ENCODE results near the gene NFIB.

Gene NFIB

DNA sequence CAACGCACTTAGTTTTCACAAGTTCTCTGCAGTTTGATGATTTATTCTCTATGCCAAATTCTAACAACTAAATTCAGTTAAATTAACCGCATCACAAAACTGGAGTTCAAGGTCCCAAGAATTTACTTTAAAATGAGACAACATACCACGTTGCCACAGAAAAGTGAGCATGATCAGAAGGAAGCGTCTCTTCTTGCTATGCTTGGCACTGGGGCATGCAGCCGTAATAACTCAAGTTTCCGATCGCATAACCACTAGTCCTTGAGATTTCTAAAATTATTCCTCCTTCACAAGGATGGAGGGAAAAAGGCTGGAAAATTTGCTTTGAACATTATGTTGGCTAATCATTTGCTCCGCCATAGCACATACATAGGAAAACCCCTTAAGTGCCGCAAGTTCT, 13.9 kb downstream of the NFIB start:
- TF ChIP-seq, protein P1, sequence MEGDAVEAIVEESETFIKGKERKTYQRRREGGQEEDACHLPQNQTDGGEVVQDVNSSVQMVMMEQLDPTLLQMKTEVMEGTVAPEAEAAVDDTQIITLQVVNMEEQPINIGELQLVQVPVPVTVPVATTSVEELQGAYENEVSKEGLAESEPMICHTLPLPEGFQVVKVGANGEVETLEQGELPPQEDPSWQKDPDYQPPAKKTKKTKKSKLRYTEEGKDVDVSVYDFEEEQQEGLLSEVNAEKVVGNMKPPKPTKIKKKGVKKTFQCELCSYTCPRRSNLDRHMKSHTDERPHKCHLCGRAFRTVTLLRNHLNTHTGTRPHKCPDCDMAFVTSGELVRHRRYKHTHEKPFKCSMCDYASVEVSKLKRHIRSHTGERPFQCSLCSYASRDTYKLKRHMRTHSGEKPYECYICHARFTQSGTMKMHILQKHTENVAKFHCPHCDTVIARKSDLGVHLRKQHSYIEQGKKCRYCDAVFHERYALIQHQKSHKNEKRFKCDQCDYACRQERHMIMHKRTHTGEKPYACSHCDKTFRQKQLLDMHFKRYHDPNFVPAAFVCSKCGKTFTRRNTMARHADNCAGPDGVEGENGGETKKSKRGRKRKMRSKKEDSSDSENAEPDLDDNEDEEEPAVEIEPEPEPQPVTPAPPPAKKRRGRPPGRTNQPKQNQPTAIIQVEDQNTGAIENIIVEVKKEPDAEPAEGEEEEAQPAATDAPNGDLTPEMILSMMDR (IDR thresholded peaks at IDR 0.05; ENCODE audit: insufficient read depth, low read depth, low read length, missing control alignments), result no peak
- no peak for DNase-seq (ENCODE audit: low read depth)
- H3K4me3 ChIP-seq (ENCODE audit: low read depth, low read length), result no peak overlapping the region

DNA sequence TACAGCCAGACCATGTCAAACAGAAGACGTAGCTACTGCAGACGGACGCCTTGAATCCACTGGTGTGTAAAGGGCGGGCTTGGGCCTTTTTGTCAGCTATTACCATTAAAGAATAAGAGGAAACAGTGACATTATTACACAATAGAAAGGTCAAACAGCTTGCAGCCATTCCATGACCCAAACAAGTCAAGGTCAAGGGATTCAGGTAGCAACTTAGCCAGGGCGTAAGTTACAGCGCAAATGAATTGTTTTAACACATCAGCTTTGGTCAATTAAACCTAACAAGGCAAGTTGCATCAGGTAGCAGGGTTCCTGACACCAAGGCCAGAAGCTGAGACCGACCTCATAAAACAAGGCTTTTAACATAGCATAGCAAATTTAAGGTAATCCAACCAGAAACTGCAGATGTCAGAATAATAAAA, 15.3 kb downstream of the NFIB start:
- DNase-seq (ENCODE audit: low read depth), result no peak
- H3K4me3 ChIP-seq (ENCODE audit: low read depth, low read length), result no peak overlapping the region
- TF ChIP-seq, protein P1 (IDR thresholded peaks at IDR 0.05; ENCODE audit: insufficient read depth, low read depth, low read length, missing control alignments), result no peak

DNA sequence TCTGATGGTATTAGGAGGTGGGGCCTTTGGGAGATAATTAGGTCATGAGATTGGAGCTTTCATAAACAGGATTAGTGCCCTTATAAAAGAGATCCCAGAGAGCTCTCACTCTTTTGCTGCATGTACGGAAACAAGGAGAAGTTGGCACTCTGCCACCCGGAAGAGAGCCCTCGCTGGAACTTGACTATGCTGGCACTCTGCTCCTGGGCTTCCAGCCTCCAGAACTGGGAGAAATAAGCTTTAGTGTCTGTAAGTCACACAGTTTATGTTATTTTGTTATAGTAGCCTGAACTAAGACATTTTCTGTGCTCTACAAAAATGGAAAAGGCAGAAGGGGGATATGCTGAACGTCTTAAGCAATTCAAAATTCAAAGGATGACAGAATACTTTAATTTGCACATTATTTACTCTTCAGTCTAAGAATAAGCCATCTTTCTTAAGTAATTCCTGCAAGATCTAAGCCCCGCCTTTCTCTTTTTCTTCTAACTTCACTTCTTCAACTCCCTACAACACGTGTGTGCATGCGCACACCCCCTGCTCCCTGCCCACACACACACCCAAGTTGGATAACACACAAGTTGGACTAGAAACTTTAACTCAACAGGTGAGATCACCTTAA, 17.3 kb downstream of the NFIB start:
- DNase-seq (ENCODE audit: low read depth), result no peak
- TF ChIP-seq, protein P1 (IDR thresholded peaks at IDR 0.05; ENCODE audit: insufficient read depth, low read depth, low read length, missing control alignments), result no peak
- no peak overlapping the region for H3K4me3 ChIP-seq (ENCODE audit: low read depth, low read length)

DNA sequence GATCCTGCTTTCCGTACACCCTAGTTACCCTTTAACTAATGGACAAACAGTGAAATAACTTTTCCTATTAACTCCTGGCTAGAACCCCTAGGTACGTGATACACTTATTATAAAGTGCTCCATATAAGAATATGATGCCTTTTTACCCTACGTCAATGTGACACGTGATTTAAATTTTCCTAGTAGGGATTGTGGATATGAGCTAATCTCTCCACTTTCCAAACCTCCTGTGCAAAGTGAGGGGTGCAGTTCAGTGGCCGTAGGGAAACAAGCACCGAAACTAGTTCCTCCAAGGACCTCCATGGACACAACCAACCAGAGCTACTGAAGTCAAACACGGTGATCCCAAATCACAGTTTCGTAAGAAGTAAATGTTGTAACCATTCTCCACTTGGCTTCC, 19.3 kb downstream of the NFIB start:
- H3K4me3 ChIP-seq (ENCODE audit: low read depth, low read length), result no peak overlapping the region
- no peak for DNase-seq (ENCODE audit: low read depth)
- TF ChIP-seq, protein P1 (IDR thresholded peaks at IDR 0.05; ENCODE audit: insufficient read depth, low read depth, low read length, missing control alignments), result no peak

DNA sequence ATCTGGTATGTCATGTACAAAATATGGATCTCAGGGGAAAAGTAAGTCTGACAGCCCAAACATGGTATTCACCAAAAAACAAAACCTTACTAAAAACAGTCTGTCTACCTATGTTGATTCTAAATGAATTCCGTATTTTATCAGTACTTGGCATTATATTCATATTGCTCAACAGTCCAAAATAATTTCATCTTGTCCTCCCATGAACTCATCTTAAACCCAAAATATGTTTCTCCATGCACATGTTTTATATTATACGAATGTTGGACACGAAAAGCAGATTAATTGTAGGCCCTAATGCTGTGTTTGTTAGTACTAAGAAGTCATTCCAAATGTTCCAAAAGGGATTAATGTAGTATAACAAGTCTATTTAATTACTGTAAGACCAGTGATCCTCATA, 20.1 kb downstream of the NFIB start:
- no peak for DNase-seq (ENCODE audit: low read depth)
- TF ChIP-seq, protein P1 (IDR thresholded peaks at IDR 0.05; ENCODE audit: insufficient read depth, low read depth, low read length, missing control alignments), result no peak

DNA sequence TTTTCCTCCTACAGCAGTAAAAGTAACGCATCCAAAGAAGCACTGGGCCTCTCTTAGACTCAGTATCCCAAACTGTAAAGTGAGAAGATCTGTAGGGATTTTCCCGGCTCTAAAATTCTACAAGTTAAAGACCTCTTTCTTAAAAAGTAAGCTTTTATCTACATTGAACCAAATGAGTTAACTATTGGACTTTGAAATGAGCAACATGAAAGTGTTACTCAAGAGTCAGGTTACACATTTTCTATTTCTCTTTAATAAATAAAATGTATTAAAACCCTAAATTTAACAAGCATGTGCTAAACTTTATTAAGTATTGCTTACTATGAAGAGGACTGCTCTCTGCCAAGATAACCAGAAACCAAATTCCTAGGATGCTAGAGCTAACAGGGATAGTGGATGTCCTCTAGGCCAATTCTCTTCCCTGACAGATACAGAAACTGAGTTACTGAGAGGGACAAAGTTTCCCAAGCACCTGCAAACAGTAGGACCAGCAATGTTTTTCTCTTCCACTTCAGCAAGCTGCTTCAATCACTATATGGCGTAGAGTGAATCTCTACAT, 21.7 kb downstream of the NFIB start:
- DNase-seq (ENCODE audit: low read depth), result no peak
- TF ChIP-seq, protein P1 (IDR thresholded peaks at IDR 0.05; ENCODE audit: insufficient read depth, low read depth, low read length, missing control alignments), result no peak
- H3K4me3 ChIP-seq (ENCODE audit: low read depth, low read length), result no peak overlapping the region

More for the DNA sequence above, 20.1 kb downstream of the NFIB start:
- no peak overlapping the region for H3K4me3 ChIP-seq (ENCODE audit: low read depth, low read length)

DNA sequence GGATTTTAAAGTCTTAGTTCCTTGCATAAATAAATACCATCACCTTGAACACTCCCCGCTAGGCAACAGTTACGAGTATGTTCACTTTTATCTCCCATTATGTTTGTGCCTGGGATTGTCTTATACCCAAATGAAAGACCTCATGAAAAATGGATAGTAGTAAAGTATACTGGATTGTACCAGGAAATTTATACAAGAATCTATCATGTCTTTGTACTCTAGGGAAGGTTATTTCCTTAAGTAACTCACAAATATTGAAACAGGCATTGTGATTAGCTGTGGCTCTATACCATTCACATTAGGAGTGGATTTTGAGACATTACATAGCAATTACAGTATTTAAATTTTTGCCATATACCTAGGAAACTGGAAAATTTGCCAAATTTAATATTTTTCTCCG, 24.0 kb downstream of the NFIB start:
- H3K4me3 ChIP-seq (ENCODE audit: low read depth, low read length), result no peak overlapping the region
- DNase-seq (ENCODE audit: low read depth), result no peak
- TF ChIP-seq, protein P1 (IDR thresholded peaks at IDR 0.05; ENCODE audit: insufficient read depth, low read depth, low read length, missing control alignments), result no peak
